Measurements from ENCODE around the gene GON4L.
A peak's percentile ranks its signal among the peaks of the same experiment; 100 is the strongest.
"Not testable (repeated sequence)": the region's sequence is repeated elsewhere in the genome, so short reads cannot be mapped to it uniquely, and the experiment has no call there.

GON4L gene

GRCh38 chr1:155729031-155729898 lies 127.7 kb downstream of the GON4L start:
- no peak overlapping the region for H3K4me3 ChIP-seq (ENCODE audit: low read depth, low read length)
- peak; percentile 64 for DNase-seq (ENCODE audit: low read depth, low spot score)
- in situ Hi-C loops (cut with HindIII; ENCODE audit: low sequenced_read_pairs), result no loop called here
- TF ChIP-seq CTCF (IDR thresholded peaks at IDR 0.05; ENCODE audit: low read depth, low read length), result peak; percentile 78

- DNase-seq (ENCODE audit: low read depth, low spot score), result no peak
- TF ChIP-seq CTCF (IDR thresholded peaks at IDR 0.05; ENCODE audit: low read depth, low read length), result no peak
- no peak overlapping the region for H3K4me3 ChIP-seq (ENCODE audit: low read depth, low read length)
- in situ Hi-C loops (cut with HindIII; ENCODE audit: low sequenced_read_pairs), result no loop called here
Observed at GRCh38 chr1:155725142-155725541, 131.9 kb downstream of the GON4L start.

- in situ Hi-C loops (cut with HindIII; ENCODE audit: low sequenced_read_pairs), result no loop called here
- H3K4me3 ChIP-seq (ENCODE audit: low read depth, low read length), result no peak overlapping the region
- no peak for TF ChIP-seq CTCF (IDR thresholded peaks at IDR 0.05; ENCODE audit: low read depth, low read length)
- DNase-seq (ENCODE audit: low read depth, low spot score), result no peak
Observed at GRCh38 chr1:155719703-155720102, 137.3 kb downstream of the GON4L start.

- DNase-seq (ENCODE audit: low read depth, low spot score); in situ Hi-C loops (cut with HindIII; ENCODE audit: low sequenced_read_pairs): not testable (repeated sequence)
Observed at GRCh38 chr1:155718524-155719115, 138.4 kb downstream of the GON4L start.

GRCh38 chr1:155717041-155717440 lies 140.0 kb downstream of the GON4L start:
- in situ Hi-C loops (cut with HindIII; ENCODE audit: low sequenced_read_pairs), result no loop called here
- no peak overlapping the region for H3K4me3 ChIP-seq (ENCODE audit: low read depth, low read length)
- TF ChIP-seq CTCF (IDR thresholded peaks at IDR 0.05; ENCODE audit: low read depth, low read length), result no peak
- no peak for DNase-seq (ENCODE audit: low read depth, low spot score)

More at GRCh38 chr1:155718524-155719115, 138.4 kb downstream of the GON4L start:
- not testable (repeated sequence) for H3K4me3 ChIP-seq (ENCODE audit: low read depth, low read length)

GRCh38 chr1:155715777-155716176 lies 141.2 kb downstream of the GON4L start:
- in situ Hi-C loops (cut with HindIII; ENCODE audit: low sequenced_read_pairs), result no loop called here
- DNase-seq (ENCODE audit: low read depth, low spot score), result no peak
- H3K4me3 ChIP-seq (ENCODE audit: low read depth, low read length), result no peak overlapping the region
- TF ChIP-seq CTCF (IDR thresholded peaks at IDR 0.05; ENCODE audit: low read depth, low read length), result no peak

- DNase-seq (ENCODE audit: low read depth, low spot score); in situ Hi-C loops (cut with HindIII; ENCODE audit: low sequenced_read_pairs); H3K4me3 ChIP-seq (ENCODE audit: low read depth, low read length): not testable (repeated sequence)
Observed at GRCh38 chr1:155715056-155715455, 142.0 kb downstream of the GON4L start.
